SU-DHL-6 (cell line): ENCODE measurements around the gene TMEM79.

Experiments used
- CTCF ChIP-seq: fragments of 200-600 bp; sonication (generic); IDR thresholded peaks from one replicate; pipeline ENCODE4 v1.5.1; 2017; ENCODE audit warnings: antibody characterized with exemption, mild to moderate bottlenecking, low read length, moderate library complexity; ENCODE audit not compliant: insufficient read depth, poor library complexity, severe bottlenecking
- EZH2phosphoT487 ChIP-seq: fragments of 200-600 bp; sonication (generic), shearing (Covaris generic); conservative IDR thresholded peaks from 2 replicates; pipeline ENCODE4 v1.6.1; 2018; ENCODE audit warnings: mild to moderate bottlenecking, antibody characterized with exemption, low read length, moderate library complexity, mixed read lengths

GRCh38 chr1:156284112-156284511, at the start of gene TMEM79:
- TF ChIP-seq CTCF (no peak), EZH2phosphoT487 (no peak)
